Kidney capillary endothelial cell (primary cell): ENCODE results near the gene ELAPOR2.
"Not testable (repeated sequence)": the region's sequence is repeated elsewhere in the genome, so short reads cannot be mapped to it uniquely, and the experiment has no call there.

Source experiments
- DNase-seq: peaks from one replicate; pipeline ENCODE4 v3.0.0-alpha.2; 2018; ENCODE audit warnings: low spot score

Gene ELAPOR2, protein sequence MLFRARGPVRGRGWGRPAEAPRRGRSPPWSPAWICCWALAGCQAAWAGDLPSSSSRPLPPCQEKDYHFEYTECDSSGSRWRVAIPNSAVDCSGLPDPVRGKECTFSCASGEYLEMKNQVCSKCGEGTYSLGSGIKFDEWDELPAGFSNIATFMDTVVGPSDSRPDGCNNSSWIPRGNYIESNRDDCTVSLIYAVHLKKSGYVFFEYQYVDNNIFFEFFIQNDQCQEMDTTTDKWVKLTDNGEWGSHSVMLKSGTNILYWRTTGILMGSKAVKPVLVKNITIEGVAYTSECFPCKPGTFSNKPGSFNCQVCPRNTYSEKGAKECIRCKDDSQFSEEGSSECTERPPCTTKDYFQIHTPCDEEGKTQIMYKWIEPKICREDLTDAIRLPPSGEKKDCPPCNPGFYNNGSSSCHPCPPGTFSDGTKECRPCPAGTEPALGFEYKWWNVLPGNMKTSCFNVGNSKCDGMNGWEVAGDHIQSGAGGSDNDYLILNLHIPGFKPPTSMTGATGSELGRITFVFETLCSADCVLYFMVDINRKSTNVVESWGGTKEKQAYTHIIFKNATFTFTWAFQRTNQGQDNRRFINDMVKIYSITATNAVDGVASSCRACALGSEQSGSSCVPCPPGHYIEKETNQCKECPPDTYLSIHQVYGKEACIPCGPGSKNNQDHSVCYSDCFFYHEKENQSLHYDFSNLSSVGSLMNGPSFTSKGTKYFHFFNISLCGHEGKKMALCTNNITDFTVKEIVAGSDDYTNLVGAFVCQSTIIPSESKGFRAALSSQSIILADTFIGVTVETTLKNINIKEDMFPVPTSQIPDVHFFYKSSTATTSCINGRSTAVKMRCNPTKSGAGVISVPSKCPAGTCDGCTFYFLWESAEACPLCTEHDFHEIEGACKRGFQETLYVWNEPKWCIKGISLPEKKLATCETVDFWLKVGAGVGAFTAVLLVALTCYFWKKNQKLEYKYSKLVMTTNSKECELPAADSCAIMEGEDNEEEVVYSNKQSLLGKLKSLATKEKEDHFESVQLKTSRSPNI

DNA sequence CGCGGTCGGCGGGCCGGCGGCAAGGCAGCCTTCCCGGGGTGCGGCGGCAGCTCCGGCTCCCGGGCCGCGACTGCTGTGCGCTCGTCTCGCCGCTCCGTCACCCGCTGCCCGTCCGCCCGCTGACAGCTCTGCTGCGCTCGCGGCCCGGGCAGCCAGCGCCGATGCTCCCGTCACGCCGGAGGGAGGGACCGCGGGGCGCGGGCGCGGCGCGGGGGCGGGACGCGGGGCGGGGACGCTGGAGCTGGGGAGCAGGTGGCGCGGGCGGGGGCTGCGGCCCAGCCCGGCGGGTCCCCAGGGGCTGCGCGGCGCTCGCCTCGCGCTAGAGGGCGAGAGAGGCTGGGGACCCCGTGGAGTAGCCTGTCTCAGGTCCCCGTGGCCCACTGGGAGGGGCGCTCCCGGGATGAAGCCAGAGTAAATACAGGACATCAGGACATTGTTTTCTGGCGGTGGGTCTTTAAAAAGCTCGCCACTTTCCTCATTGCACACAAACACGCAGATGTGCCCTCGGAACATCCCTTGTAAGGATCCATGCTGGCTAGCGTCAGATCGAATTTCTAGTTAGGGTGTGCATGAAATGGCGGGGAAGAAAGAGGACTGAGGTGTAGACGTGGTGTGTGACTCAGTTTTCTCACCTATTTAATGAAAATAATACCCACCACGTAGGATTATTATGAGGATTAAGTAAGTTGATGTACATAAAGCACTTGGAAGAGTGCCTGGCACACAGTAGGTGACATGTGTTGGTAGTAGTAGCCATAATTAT is at the start of gene ELAPOR2:
ELAPOR2 (minus strand) TSS at position 130 of the 763 bp plus-strand sequence. CDS start 141 bp downstream, outside the sequence.
- DNase-seq = peak; percentile 36

DNA sequence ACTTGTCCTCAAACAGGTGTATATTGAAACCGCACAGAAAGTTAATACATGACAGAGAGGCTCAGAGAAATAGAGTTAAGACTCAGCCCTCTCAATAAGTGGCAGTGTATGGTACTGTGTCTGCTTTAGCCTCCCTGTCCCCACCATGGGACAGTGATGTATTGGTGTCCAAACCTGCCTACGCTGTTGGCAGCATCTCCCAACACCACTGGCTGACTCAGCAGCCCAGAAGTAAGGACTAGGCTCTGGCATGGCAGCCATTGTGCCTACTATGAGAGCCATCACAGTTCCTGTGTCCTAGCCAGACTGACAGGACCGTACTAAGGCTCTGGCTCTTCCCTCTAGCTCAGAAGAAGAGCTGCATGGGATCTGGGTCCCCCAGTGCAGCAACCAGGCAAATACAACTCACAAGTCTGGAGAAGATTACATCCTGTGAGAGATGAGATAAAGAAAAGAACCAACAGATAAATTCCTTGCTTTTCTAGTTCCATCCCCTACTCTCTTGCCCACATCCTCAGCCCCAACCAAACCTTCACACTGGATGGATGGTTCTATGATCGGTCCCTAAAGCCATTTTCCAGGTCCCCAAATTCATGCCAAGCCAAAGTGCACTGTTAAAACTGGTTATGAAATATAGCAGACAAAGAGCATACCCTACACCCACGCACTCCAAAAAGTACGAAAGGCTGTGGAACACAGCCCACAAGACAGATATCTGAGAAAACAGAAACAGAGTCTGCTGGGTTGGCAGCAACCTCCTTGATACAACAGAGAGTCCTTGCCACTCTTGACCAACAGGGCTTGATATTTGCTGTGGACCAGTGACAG is 48.7 kb upstream of the ELAPOR2 start:
- DNase-seq = no peak

DNA sequence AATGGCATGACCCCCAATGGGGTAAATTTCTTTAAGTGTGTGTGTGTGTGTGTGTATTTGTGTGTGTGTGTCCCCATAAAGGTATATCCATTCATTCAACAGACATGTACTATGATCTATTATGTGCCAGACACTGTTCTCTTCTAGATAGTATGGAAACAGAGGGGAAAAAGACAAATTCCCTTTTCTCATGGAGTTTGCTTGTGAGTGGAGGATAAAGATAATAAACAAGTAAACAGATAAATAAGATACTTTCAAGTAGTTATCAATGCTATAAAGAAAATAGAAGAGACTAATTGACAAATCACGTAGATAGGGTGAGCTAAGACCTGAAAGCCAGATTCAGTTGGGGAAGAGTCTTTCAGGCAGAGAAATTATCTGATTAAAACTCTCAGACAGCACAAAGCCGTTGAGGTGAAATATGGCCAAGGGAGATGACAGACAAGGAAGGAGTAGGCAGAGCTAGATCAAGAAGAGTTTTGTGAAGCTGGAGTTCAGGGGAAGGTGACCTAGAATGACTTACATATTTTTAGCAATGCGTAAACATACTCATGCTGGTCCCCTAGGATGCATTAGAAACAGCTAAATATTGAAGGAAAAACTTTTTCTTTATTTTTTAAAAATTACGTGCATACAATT is 47.6 kb upstream of the ELAPOR2 start:
- DNase-seq = no peak

DNA sequence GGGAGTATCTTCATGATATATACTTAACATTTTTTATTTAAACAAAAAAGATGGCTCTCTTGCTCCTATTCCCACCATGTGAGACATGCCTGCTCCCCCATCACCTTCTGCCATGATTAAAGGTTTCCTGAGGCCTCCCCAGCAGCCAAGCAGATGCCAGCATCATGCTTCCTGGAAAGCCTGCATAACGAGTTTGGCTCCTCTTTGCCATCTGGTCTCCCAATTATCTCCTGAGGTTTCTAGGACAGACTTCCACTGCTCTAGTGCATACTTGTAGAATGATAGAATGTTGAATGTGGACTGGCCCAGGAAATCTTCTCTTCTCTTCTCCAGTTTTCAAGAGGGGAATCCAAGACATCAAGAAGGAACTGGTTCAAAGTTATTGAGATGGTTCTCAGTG is 45.9 kb upstream of the ELAPOR2 start:
- no peak for DNase-seq

DNA sequence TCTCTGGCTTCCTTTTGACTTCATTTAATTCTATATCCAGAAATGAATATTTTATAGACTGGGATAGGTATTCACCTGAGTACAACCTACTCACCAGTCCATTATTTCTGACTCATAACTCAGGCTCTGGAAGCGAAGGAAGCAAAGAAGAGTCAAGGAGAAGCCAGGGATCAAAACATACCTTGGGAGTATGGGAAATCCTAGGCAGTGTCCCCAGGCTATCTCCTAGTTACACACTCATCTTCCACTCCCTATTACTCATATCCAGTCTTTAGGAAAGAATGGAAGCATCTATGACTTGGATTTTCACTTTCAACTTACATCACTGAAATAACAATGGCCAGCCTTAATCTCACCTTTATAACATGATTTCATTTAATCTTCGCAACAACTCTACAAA is 40.9 kb upstream of the ELAPOR2 start:
- no peak for DNase-seq

DNA sequence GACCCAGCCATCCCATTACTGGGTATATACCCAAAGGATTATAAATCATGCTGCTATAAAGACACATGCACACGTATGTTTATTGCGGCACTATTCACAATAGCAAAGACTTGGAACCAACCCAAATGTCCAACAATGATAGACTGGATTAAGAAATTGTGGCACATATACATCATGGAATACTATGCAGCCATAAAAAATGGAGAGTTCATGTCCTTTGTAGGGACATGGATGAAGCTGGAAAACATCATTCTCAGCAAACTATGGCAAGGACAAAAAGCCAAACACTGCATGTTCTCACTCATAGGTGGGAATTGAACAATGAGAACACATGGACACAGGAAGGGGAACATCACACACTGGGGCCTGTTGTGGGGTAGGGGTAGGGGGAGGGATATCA is 37.9 kb upstream of the ELAPOR2 start:
- DNase-seq = not testable (repeated sequence)

DNA sequence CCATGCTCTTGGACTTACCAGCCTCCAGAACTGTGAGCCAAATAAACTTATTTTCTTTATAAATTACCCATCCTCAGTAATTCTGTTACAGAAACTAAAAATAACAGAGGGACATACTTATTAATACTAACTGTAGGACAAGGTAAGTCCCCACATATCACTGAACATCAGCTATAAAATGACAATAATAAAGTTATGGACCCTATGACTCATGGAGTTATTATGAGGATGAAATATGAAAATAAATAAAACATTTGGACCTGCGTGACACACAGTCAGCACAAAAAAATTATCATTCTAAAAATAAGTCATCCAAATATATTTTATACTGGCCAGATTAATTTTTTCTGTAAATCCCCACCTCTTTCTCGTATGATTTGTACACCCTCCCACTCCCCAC is 34.9 kb upstream of the ELAPOR2 start:
- no peak for DNase-seq

DNA sequence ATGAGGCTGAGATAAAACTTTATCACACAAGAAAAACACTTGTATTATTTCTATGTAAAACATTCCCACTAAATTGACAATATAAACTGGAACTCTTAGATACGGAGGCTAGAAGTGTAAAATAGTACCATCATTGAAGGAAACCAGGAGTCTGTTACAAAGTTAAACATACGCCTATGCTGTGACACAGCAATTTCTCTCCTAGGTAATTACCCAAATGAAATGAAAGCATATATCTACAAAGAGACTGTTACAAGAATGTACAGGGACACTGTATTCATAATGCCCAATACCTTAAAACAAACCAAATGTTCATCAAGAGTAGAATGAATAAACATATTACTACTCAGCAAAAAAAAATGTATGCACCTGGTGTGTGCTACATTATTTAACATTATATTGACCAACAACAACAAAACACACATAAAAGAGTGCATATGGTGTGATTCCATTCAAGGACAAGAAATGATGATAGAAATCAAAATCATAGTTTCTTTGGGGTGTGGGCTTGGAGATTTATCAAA is 33.2 kb upstream of the ELAPOR2 start:
- DNase-seq = no peak

DNA sequence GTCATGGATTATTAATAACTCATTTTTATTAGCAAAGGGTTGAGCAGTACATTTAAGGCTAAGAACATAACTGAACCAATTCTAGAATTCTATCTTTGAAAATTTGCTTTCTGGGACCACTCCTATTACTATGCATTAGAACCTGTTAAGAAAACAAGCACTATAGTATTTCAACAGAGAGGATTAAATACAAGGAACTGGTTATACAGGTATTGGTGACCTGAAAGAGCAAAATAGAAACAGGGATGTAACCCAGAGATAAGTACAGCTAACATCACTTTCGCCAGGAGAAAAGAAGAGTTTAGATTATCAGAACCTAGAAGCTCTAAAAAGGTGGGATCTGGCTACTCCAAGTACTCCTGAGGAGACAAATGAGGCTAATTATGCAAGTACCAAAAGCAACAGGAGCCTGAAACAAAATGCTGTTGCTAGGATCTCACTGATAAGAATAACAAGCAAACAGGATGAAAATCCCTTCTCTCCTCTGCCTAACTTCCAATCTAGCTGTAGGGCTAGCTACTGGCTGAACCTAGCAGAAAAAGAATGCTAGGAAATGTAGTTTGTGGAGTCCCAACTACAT is 32.1 kb upstream of the ELAPOR2 start:
- no peak for DNase-seq

DNA sequence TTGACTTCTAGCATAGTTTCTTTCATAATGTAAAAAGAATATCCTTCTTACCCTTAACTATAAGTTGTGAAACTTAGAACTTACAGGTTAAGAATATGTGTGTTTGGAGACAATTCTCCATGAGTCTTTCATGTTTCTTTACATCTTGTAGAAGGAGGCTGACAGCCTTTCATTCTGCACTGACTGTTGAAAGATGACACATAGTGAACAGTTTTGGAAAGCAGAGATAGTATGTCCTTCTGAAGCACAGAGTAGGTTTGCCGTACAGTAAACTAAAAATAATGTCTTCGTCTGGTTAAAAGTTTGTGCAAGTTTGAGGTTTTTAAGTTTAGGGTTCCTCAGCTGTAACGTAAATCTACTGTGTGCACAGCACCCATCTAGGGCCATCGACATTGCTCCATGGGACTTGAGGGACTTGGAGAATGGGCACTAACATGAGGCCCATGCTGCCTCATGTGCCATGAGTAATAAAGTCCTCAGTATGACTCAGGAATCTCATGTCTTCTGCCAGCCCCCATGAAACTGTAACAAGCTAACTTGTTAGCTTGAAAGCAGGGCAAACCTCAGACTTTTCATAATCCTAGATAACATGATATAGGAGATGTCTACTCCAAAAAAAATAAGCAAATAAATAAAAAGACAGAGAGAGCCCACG is 24.5 kb upstream of the ELAPOR2 start:
- DNase-seq = no peak

DNA sequence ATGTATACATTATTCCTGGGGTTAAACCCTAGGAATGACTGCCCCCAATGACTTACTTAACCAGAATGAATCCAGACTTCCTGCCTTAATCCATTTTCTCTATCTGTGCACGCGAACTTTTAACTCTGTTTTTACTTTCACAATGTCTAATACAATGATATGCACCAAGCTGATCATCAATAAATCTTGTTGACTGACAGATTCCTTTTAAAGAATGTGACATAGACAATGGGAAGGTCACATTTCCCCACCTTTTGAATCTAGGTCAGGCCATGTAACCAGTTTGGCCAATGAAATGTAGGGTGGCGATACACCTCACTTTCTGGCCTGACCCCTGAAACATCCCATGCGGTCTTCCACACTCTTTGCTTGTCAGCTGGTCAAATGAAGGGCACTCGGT is 23.2 kb upstream of the ELAPOR2 start:
- DNase-seq = no peak

DNA sequence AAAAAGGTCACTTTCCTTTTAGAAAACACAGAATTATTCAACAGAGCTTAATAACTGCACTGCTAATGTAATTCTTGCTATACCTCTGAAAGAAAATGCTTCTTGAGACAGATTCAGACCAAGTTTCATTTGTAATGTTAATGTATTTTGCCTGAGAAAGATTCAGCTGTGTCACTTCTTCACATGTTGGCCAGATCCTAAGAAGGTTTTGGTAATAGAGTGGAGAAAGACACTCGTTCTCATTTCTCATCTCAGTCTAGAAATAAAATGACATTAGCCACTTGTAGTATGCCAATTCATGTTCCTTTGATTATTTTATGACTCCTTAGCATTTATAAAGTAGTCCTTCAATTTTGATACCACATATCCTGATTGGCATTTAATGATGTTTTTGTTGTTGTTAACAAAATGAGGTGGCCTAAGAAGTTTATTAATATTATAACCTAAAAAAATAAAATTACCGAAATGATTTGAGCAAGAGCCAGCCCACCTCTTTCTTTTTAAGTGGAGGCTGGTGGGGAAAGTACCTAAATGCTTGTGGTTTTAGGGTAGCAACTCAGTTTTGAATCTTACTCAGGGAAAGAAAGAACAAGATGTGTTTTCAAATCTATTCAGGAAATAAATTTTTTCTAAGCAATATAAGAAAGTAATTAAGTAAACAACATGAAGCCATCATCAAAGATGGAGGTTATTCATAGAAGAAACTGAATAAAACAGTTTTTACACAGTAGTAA is 16.4 kb upstream of the ELAPOR2 start:
- DNase-seq = no peak

DNA sequence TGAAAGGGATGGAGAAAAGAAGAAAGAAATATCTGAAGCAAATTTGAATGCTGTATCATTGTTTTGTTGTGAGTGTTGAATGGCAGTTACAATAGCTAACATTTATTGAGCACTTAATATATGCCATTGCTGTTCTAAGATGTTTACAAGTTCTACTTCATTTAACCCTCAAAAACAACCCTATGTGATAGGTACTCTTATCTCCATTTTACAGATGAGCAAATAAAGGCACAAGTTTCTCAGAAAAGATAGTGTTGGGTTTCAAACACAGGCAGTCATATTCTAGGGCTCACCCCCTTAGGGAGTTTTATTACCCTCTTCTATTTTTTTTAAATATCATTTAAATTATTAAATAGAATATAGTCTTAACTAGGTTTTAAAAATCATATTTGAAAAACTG is 8.3 kb upstream of the ELAPOR2 start:
- DNase-seq = no peak

DNA sequence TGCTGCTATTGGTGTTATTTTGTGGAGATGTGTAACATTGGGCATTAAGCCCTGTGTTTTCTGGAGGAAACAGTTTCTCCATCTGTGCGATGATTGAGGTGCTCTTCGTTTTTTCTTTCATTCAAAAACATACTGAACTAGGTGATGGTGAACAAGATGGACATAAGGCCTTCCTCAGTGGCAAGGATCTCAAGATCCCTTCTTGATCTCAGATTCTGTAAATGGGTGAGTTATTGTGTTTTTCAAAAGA is 759 bp upstream of the ELAPOR2 start:
- no peak for DNase-seq

DNA sequence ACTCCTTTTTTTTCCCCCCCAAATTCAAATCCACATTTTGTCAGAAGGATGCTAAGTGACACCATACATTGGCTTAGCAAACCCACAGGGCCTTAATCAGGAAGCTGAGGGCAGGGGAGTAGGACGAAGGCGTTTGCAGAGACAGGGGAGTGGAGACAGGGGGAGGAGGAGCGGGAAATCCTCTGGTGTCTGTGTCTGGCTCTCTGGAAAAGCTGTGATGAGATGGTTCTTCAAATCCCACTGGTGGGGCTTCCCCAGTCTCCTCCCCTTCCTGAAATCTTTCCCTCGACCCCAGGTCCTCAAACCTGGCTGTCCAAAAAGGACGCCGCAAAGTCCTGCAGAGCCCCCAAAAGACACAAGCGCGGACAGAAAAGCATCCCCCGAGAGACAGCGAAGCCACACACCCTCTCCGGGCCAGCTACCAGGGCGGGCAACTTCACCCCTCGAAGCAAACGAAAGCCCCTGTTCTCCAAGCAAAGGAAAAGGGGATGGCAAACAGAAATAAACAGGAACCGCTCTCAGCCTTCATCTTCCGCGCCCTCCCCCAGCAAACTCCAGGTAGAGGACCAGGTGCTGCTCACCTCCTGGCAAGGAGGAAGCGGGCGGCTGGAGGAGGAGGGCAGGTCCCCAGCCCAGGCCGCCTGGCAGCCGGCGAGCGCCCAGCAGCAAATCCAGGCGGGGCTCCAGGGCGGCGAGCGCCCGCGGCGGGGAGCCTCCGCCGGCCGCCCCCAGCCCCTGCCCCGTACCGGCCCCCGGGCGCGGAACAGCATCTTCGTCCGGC is 520 bp downstream of the ELAPOR2 start:
- peak; percentile 14 for DNase-seq

DNA sequence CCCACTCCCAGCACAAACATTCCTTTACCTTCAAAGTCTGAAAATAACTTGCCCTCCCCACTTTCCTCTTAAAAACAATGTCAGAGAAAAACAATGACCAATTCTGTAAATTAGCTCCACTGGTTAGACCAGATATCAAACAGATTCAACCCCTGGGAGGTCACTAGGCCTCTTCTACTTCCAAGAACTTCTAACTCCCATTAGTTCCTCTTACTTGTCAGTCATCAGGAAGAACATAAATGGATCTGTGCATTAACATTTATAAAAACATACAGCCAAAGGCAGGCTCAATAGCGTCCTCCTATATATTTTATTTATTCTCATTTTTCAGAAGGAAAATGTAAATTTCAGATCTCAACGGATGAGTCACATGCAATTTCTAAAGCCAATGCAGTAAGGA is 2.2 kb downstream of the ELAPOR2 start:
- DNase-seq = peak; percentile 7

DNA sequence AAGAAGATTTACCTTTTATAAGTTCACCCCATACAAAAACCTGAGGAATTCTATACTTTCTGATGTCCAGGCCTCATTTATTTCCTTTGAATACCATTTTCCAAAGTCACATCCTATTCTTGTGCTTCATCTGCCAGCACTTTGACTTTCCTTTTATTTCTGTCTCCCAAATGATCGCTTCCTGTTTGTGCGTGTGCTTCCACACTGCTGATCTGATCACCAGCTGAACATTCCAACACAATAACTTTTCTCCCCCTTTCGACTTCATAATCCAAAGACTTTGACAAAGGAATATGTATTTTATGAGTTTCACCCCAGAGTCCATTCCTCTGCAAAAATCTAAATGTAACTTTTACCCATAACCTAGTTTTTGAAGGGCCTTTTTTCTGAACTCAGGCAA is 3.1 kb downstream of the ELAPOR2 start:
- DNase-seq = peak; percentile 50

DNA sequence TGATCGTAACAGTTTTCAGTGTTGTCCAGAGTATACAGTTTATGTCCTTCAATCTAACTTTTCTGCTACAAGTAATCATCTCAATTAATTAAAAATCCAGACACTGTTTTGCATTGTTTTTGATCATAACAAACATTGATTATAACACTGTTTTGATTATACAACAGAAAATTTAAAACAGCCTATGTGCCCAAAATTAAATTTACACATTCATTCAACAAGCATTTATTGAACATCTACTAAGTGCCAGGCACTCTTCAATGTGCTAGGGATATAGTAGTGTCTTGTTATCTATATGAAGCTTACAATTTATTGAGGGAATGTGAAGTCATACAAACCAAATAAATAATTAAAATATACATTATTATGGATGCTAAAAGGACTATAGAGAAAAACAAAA is 10.6 kb downstream of the ELAPOR2 start:
- no peak for DNase-seq
